SK-N-SH (cell line): Measurements from ENCODE around the gene PCYOX1L. TPM values are rescaled to one million over a fixed set of nuclear protein-coding genes. Genes with fewer than 3 reads are reported as not detected.

Source experiments
- CTCF ChIA-PET: fragments of 300-600, 350-600 bp; formaldehyde crosslinking; extraction: SDS; loops from one replicate; lab custom pipeline; 2021; lab: Yijun Ruan, JAX
- POLR2A ChIA-PET: fragments of 350-600 bp; sonication (Branson Sonifier 250); formaldehyde crosslinking; extraction: SDS; loops from one replicate; lab custom pipeline; 2020; ENCODE audit warnings: antibody characterized with exemption, inconsistent platforms; lab: Yijun Ruan, JAX
- DNase-seq: peaks from one replicate; pipeline ENCODE4 v3.0.0; 2012
- H2AFZ ChIP-seq: fragments of 200-600 bp; sonication (generic); 2 replicates; pipeline ENCODE4 v1.8.1; 2016; ENCODE audit warnings: antibody characterized with exemption, mild to moderate bottlenecking, low read depth
- H3F3A ChIP-seq: fragments of 200-600 bp; sonication (generic); replicated peaks from 2 replicates; pipeline ENCODE3; 2016; ENCODE audit warnings: antibody characterized with exemption, mild to moderate bottlenecking; ENCODE audit not compliant: insufficient read depth
- H3K27ac ChIP-seq, 2 experiments: fragments of 200-500 bp in 1 of 2; fragments of 200-600 bp in 1 of 2; sonication (Bioruptor generic) in 1 of 2; sonication (generic), shearing (Covaris generic) in 1 of 2; 2 replicates each; pipeline versions ENCODE4 v1.5.1 to v1.6.1; 2014 to 2016; ENCODE audit warnings: low read depth in 2 of 2, inconsistent platforms in 1 of 2, low read length in 1 of 2, mild to moderate bottlenecking in 1 of 2, mixed read lengths in 1 of 2
- H3K27me3 ChIP-seq: fragments of 200-600 bp; sonication (generic), shearing (Covaris generic); 2 replicates; pipeline ENCODE4 v1.6.1; 2016; ENCODE audit warnings: mixed run types; ENCODE audit not compliant: insufficient read depth
- H3K36me3 ChIP-seq, 2 experiments: fragments of 200-500 bp in 1 of 2; fragments of 200-600 bp in 1 of 2; sonication (Bioruptor generic) in 1 of 2; sonication (generic) in 1 of 2; replicated peaks in 1 of 2; 2 replicates each; pipeline versions ENCODE3 to v1.5.1; 2014 to 2016; ENCODE audit warnings: low read length in 1 of 2, mild to moderate bottlenecking in 1 of 2; ENCODE audit not compliant: insufficient read depth in 2 of 2, control insufficient read depth in 1 of 2
- H3K4me1 ChIP-seq, 2 experiments: fragments of 200-500 bp in 1 of 2; fragments of 200-600 bp in 1 of 2; sonication (Bioruptor generic) in 1 of 2; sonication (generic), shearing (Covaris generic) in 1 of 2; 2 replicates each; pipeline versions ENCODE4 v1.5.1 to v1.6.1; 2014 to 2016; ENCODE audit warnings: low read depth in 1 of 2, low read length in 1 of 2, mixed run types in 1 of 2; ENCODE audit not compliant: insufficient read depth in 2 of 2, control insufficient read depth in 1 of 2
- H3K4me2 ChIP-seq: fragments of 200-600 bp; sonication (generic), shearing (Covaris generic); 2 replicates; pipeline ENCODE4 v1.6.1; 2017; ENCODE audit warnings: mixed run types
- H3K4me3 ChIP-seq, 2 experiments: fragments of 200-500 bp in 1 of 2; fragments of 200-600 bp in 1 of 2; sonication (Bioruptor generic) in 1 of 2; sonication (generic), shearing (Covaris generic) in 1 of 2; 2 replicates each; pipeline versions ENCODE4 v1.5.1 to v1.8.1; 2014 to 2016; ENCODE audit warnings: low read depth in 2 of 2, inconsistent platforms in 1 of 2, low read length in 1 of 2, mild to moderate bottlenecking in 1 of 2, mixed read lengths in 1 of 2, moderate library complexity in 1 of 2
- H3K79me2 ChIP-seq: fragments of 200-600 bp; sonication (generic); 2 replicates; pipeline ENCODE4 v1.8.1; 2017; ENCODE audit warnings: mild to moderate bottlenecking; ENCODE audit not compliant: insufficient read depth
- H3K9ac ChIP-seq: fragments of 200-600 bp; sonication (generic); 2 replicates; pipeline ENCODE4 v1.6.1; 2017; ENCODE audit warnings: mixed run types
- H3K9me2 ChIP-seq: fragments of 200-600 bp; sonication (generic); 2 replicates; pipeline ENCODE4 v1.6.1; 2017; ENCODE audit warnings: mixed run types
- H3K9me3 ChIP-seq: fragments of 200-600 bp; sonication (generic); 2 replicates; pipeline ENCODE4 v1.6.1; 2017; ENCODE audit warnings: mixed run types, mild to moderate bottlenecking, moderate library complexity
- H4K20me1 ChIP-seq: fragments of 200-600 bp; sonication (generic); 2 replicates; pipeline ENCODE4 v1.6.1; 2017; ENCODE audit warnings: mild to moderate bottlenecking, mixed run types; ENCODE audit not compliant: insufficient read depth
- CHD2 ChIP-seq: fragments of 150-350 bp; IDR thresholded peaks from 2 replicates; pipeline ENCODE4 v1.6.1; 2018; ENCODE audit warnings: low read length; ENCODE audit not compliant: partially characterized antibody
- CTCF ChIP-seq: fragments of 200-600 bp; sonication (generic); IDR thresholded peaks from 2 replicates; pipeline ENCODE4 v1.6.1; 2017; ENCODE audit warnings: antibody characterized with exemption, mild to moderate bottlenecking, moderate library complexity
- EZH2phosphoT487 ChIP-seq: fragments of 200-600 bp; sonication (generic); IDR thresholded peaks from 2 replicates; pipeline ENCODE4 v1.6.1; 2017; ENCODE audit warnings: low read depth, mixed run types, mild to moderate bottlenecking, antibody characterized with exemption, moderate library complexity, borderline replicate concordance
- FOXJ3 ChIP-seq: sonication (generic); formaldehyde crosslinking; IDR thresholded peaks from 2 replicates; pipeline ENCODE4 v1.5.1; 2020; ENCODE audit warnings: mild to moderate bottlenecking, missing genetic modification reagents
- FOXM1 ChIP-seq: IDR thresholded peaks from 2 replicates; pipeline ENCODE4 v1.4.0; 2012; ENCODE audit warnings: low read depth, mild to moderate bottlenecking
- GABPA ChIP-seq: IDR thresholded peaks from 2 replicates; pipeline ENCODE4 v1.4.0; 2012; ENCODE audit warnings: low read depth, mild to moderate bottlenecking
- GATA2 ChIP-seq: sonication (generic); formaldehyde crosslinking; IDR thresholded peaks from 2 replicates; pipeline ENCODE4 v1.5.0; 2020; ENCODE audit warnings: mild to moderate bottlenecking, missing genetic modification reagents
- MEF2A ChIP-seq: IDR thresholded peaks from 2 replicates; pipeline ENCODE4 v1.4.0; 2012; ENCODE audit warnings: low read depth, borderline replicate concordance
- MXI1 ChIP-seq: IDR thresholded peaks from 2 replicates; pipeline ENCODE4 v1.6.1; 2012; ENCODE audit warnings: mild to moderate bottlenecking, low read depth, low read length, improper control_type of control experiment
- NRF1 ChIP-seq: IDR thresholded peaks from 2 replicates; pipeline ENCODE4 v1.6.1; 2012; ENCODE audit warnings: low read depth, mild to moderate bottlenecking, low read length
- PBX3 ChIP-seq: IDR thresholded peaks from 2 replicates; pipeline ENCODE4; 2012
- POLR2AphosphoS5 ChIP-seq: IDR thresholded peaks from 2 replicates; pipeline ENCODE4 v1.6.1; 2012; ENCODE audit warnings: low read depth, low read length
- RCOR1 ChIP-seq: fragments of 150-350 bp; IDR thresholded peaks from 2 replicates; pipeline ENCODE4 v1.6.1; 2017; ENCODE audit warnings: antibody characterized with exemption, low read length
- SMC3 ChIP-seq: IDR thresholded peaks from 2 replicates; pipeline ENCODE4 v1.6.1; 2012; ENCODE audit warnings: low read depth, low read length, improper control_type of control experiment
- USF1 ChIP-seq: IDR thresholded peaks from 2 replicates; pipeline ENCODE4 v1.4.0; 2012; ENCODE audit warnings: low read depth, borderline replicate concordance
- YY1 ChIP-seq: IDR thresholded peaks from 2 replicates; pipeline ENCODE4 v1.4.0; 2012; ENCODE audit warnings: low read depth, mild to moderate bottlenecking
- WGBS: methylation state at CpG from one replicate; pipeline ENCODE4 v1.1.6; 2017; ENCODE audit warnings: low lambda C conversion rate; 5-methylcytosine and 5-hydroxymethylcytosine counted together
- polyA plus RNA-seq, 3 experiments: library from polyadenylated mRNA; depleted of rRNA; stranded (reverse); fragments of >200 nt; gene quantifications; 2 replicates each; pipeline ENCODE4 v1.2.3, GENCODE V29; 2012
- TF ChIP-seq, protein P1 (sequence below): IDR thresholded peaks from 2 replicates; pipeline ENCODE4 v1.4.0; 2012; ENCODE audit warnings: low read depth, borderline replicate concordance

Gene PCYOX1L
- polyA plus RNA-seq, 1 of the 3 experiments (the other 2 are of a cell fraction) = 17.5 TPM

- Histone ChIP-seq H3K9me2 (no peaks in the 10 kb centered on the region), H4K20me1 (peaks cover 80% of the 10 kb centered on the region), H3K4me3 (no peak overlapping the region), H2AFZ (no peak overlapping the region), H3K36me3 (peaks cover 0 to 22% of the 10 kb centered on the region in 2 experiments), H3K9me3 (no peaks in the 10 kb centered on the region), H3K79me2 (peaks cover 93% of the 10 kb centered on the region), H3K4me1 (peaks cover 35 to 80% of the 10 kb centered on the region in 2 experiments), H3K4me2 (peak overlapping the region; percentile 91; the same call in 1 of the 2 replicates), H3F3A (peaks cover 26% of the 10 kb centered on the region), H3K27ac (peak overlapping the region in 1 of 2 experiments; percentile 18; a peak in 1 of 4 replicates), H3K9ac (no peak overlapping the region; the same call in 1 of the 2 replicates), H3K27me3 (no peaks in the 10 kb centered on the region)
- no peak for DNase-seq
- CTCF ChIA-PET = interaction anchor here (0.9 to 52.5 kb wide), 2 partner anchors 31 to 39 kb away, joined by 3 to 1751 read pairs; partner anchors contain the start of genes IL17B and PCYOX1L
- POLR2A ChIA-PET = no interaction called here
- TF ChIP-seq SMC3 (no peak), NRF1 (no peak), MXI1 (no peak)
- WGBS = 84% methylated on average over 10 of the region's 15 CpGs
Measured at GRCh38 chr5:149410721-149411432, 53.0 kb downstream of the PCYOX1L start.

GRCh38 chr5:149411738-149412519 is 54.1 kb downstream of the PCYOX1L start:
- Histone ChIP-seq H3K27ac (no peak overlapping the region; a peak in 1 of 4 replicates), H2AFZ (no peak overlapping the region), H3K27me3 (no peaks in the 10 kb centered on the region), H3K79me2 (peaks cover 98% of the 10 kb centered on the region), H3K4me2 (no peak overlapping the region), H4K20me1 (peaks cover 86% of the 10 kb centered on the region), H3K36me3 (peaks cover 0 to 22% of the 10 kb centered on the region in 2 experiments), H3K4me1 (peaks cover 30 to 73% of the 10 kb centered on the region in 2 experiments), H3K9me2 (no peaks in the 10 kb centered on the region), H3K9me3 (no peaks in the 10 kb centered on the region), H3K9ac (no peak overlapping the region), H3F3A (peaks cover 23% of the 10 kb centered on the region), H3K4me3 (no peak overlapping the region)
- no peak for DNase-seq
- POLR2A ChIA-PET = interaction anchor here (0.9 to 2.4 kb wide), 2 partner anchors 10 to 54 kb away, joined by 3 to 9 read pairs; partner anchors contain the start of gene PCYOX1L
- CTCF ChIA-PET = interaction anchor here (3.9 to 52.5 kb wide), 2 partner anchors 23 to 40 kb away, joined by 21 to 1751 read pairs; partner anchors contain the start of genes IL17B and PCYOX1L
- WGBS = 87% methylated on average over 8 of the region's 9 CpGs
- TF ChIP-seq GATA2 (CRISPR knock-in tag) (no peak), PBX3 (no peak), USF1 (no peak), EZH2phosphoT487 (no peak), CTCF (no peak), YY1 (no peak), MXI1 (no peak), FOXM1 (no peak), FOXJ3 (CRISPR knock-in tag) (no peak), NRF1 (no peak), CHD2 (no peak), RCOR1 (no peak), MEF2A (no peak), POLR2AphosphoS5 (no peak), GABPA (no peak), SMC3 (no peak)
- TF ChIP-seq, protein P1, sequence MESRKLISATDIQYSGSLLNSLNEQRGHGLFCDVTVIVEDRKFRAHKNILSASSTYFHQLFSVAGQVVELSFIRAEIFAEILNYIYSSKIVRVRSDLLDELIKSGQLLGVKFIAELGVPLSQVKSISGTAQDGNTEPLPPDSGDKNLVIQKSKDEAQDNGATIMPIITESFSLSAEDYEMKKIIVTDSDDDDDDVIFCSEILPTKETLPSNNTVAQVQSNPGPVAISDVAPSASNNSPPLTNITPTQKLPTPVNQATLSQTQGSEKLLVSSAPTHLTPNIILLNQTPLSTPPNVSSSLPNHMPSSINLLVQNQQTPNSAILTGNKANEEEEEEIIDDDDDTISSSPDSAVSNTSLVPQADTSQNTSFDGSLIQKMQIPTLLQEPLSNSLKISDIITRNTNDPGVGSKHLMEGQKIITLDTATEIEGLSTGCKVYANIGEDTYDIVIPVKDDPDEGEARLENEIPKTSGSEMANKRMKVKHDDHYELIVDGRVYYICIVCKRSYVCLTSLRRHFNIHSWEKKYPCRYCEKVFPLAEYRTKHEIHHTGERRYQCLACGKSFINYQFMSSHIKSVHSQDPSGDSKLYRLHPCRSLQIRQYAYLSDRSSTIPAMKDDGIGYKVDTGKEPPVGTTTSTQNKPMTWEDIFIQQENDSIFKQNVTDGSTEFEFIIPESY = no peak
